Measurements from ENCODE around the gene THUMPD1. TPM values are rescaled to one million over a fixed set of nuclear protein-coding genes. Genes with fewer than 3 reads are reported as not detected.
"Not testable (repeated sequence)": the region's sequence is repeated elsewhere in the genome, so short reads cannot be mapped to it uniquely, and the experiment has no call there.

Gene THUMPD1
- total and polyA plus RNA-seq, 9 donors = 18.2 to 45.5 (median 36.8) TPM

DNA sequence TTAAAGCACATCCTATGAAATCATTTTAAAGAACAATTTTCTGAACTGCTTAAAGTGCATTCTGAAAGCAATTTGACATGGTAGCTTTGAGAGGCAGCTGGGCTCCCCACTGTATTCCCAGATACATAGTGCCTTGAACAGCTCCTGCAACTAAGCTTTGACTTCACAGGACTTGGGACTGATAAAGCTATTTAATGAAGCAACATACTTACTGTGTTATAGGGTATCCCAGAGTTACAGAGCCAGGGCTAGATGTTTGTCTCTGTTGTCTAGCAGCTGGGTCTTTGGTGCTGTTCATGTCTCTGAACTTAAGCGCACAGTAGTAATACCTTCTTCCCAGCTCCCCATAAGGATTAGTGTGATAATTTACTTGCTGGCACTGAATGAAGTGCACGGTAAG is 45.0 kb downstream of the THUMPD1 start:
- intact Hi-C loops (cut with DNase I) = no loop called here
- TF ChIP-seq POLR2A (IDR thresholded peaks at IDR 0.05) (no peak), EP300 (IDR thresholded peaks at IDR 0.05) (no peak)
- TF ChIP-seq, protein P1, sequence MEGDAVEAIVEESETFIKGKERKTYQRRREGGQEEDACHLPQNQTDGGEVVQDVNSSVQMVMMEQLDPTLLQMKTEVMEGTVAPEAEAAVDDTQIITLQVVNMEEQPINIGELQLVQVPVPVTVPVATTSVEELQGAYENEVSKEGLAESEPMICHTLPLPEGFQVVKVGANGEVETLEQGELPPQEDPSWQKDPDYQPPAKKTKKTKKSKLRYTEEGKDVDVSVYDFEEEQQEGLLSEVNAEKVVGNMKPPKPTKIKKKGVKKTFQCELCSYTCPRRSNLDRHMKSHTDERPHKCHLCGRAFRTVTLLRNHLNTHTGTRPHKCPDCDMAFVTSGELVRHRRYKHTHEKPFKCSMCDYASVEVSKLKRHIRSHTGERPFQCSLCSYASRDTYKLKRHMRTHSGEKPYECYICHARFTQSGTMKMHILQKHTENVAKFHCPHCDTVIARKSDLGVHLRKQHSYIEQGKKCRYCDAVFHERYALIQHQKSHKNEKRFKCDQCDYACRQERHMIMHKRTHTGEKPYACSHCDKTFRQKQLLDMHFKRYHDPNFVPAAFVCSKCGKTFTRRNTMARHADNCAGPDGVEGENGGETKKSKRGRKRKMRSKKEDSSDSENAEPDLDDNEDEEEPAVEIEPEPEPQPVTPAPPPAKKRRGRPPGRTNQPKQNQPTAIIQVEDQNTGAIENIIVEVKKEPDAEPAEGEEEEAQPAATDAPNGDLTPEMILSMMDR (IDR thresholded peaks at IDR 0.05) = no peak

DNA sequence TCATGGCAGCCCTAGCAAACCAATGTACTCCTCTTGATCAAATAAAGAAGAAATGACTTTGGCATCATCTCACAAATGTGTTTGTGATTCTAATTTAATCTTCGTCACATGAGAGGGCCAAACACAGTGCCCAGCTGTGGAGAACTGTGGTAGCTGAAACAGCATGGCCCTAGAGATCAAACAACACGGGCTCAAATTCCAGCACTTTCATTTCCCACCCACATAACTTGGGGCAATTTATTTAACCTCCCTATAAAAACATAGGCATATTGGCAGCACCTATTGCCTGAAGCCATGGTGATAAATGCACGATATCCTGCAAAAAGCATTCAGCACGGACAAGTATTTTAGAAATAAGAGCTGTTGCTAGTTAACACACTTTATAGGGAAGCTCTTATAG is 46.6 kb downstream of the THUMPD1 start:
- DNase-seq = no peak
- TF ChIP-seq, protein P1 (IDR thresholded peaks at IDR 0.05) = no peak
- Histone ChIP-seq H3K27ac (no peak overlapping the region), H3K27me3 (no peaks in the 10 kb centered on the region), H3K4me3 (no peak overlapping the region), H3K9me3 (no peaks in the 10 kb centered on the region), H3K4me1 (ENCODE audit: insufficient read depth) (peaks cover 5% of the 10 kb centered on the region), H3K36me3 (no peaks in the 10 kb centered on the region)
- 51 to 75% (median 65%) methylated on average over 4 of the region's 4 CpGs for WGBS, 3 donors
- intact Hi-C loops (cut with DNase I) = no loop called here

More for the DNA sequence above, 45.0 kb downstream of the THUMPD1 start:
- H3K4me1 ChIP-seq (ENCODE audit: insufficient read depth) = no peaks in the 10 kb centered on the region
- DNase-seq = no peak
- no peak overlapping the region for H3K4me3 ChIP-seq
- H3K9me3 ChIP-seq = no peaks in the 10 kb centered on the region
- WGBS, 3 donors = 83 to 92% (median 90%) methylated on average over 2 of the region's 2 CpGs
- H3K27ac ChIP-seq = no peak overlapping the region
- H3K36me3 ChIP-seq = no peaks in the 10 kb centered on the region
- H3K27me3 ChIP-seq = no peaks in the 10 kb centered on the region

DNA sequence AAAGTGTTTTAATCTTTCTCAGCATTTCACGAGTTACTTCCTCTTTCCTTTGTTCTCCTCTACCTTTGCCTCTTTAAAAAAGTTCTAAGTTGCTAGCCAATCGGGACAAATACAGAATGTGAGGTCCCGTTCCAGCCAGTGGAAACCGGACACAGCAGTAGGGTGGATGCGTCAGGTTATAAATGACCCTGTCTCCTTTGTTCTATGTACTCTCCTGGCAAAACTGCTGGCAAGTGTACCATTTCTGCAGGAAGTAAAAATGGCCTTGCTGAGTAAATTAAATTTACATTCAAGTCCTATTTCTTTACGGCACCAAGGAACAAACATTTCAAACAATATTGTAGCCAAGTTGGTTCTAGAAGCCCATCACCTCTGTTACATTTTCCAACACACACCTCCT is 47.5 kb downstream of the THUMPD1 start:
- H3K4me3 ChIP-seq; H3K27ac ChIP-seq; H3K27me3 ChIP-seq; H3K4me1 ChIP-seq (ENCODE audit: insufficient read depth); H3K36me3 ChIP-seq; intact Hi-C loops (cut with DNase I); DNase-seq; H3K9me3 ChIP-seq: not testable (repeated sequence)
- WGBS, 3 donors = 70 to 84% (median 79%) methylated on average over 6 of the region's 6 CpGs

DNA sequence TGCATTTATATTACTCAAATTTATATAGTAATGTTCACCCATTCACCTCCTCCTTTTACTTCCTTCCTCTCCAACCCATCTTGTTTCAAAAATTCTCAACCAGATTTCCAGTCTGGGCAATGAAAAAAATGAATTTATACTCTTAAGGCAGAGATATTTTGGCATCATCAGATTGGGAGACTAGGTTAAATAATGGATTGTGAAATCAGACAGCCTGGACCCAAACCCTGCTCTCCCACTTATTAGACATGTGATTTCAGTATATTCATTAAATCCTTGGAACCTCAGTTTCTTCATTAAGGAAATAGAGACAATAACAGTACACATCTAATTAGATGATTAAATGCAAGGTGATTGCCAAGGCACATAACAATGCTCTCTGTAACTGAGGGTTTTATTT is 52.0 kb downstream of the THUMPD1 start:
- DNase-seq = no peak
- H3K27me3 ChIP-seq = no peaks in the 10 kb centered on the region
- H3K27ac ChIP-seq = no peak overlapping the region
- peaks cover 5% of the 10 kb centered on the region for H3K4me1 ChIP-seq (ENCODE audit: insufficient read depth)
- H3K9me3 ChIP-seq = no peaks in the 10 kb centered on the region
- H3K4me3 ChIP-seq = no peak overlapping the region
- TF ChIP-seq POLR2A (IDR thresholded peaks at IDR 0.05) (no peak), EP300 (IDR thresholded peaks at IDR 0.05) (no peak)
- TF ChIP-seq, protein P1 (IDR thresholded peaks at IDR 0.05) = no peak
- H3K36me3 ChIP-seq = no peaks in the 10 kb centered on the region
- intact Hi-C loops (cut with DNase I) = no loop called here

DNA sequence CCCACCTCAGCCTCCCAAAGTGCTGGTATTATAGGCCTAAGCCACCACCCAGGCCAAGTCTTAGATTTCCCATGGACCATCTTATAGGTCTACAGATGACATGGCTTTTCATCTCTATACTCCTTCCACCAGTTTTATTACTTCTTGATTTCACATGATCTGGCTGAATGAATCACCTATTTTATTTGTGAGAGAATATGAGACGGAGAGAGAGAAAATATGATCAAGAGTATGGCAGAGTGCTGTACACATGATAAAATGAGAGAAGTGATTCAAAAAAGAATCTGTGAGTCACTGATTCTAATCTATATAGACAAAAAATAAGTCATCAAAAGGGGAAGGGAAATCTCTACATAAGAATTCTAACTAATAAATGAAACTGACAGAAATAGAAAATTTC is 57.8 kb downstream of the THUMPD1 start:
- Histone ChIP-seq H3K4me1 (ENCODE audit: insufficient read depth) (peaks cover 17% of the 10 kb centered on the region), H3K4me3 (no peak overlapping the region), H3K36me3 (no peaks in the 10 kb centered on the region), H3K9me3 (no peaks in the 10 kb centered on the region), H3K27me3 (no peaks in the 10 kb centered on the region), H3K27ac (no peak overlapping the region)
- WGBS, 3 donors = 91 to 97% (median 96%) methylated on average over 1 of the region's 1 CpG
- TF ChIP-seq, protein P1 (IDR thresholded peaks at IDR 0.05) = no peak
- TF ChIP-seq EP300 (IDR thresholded peaks at IDR 0.05) = no peak
- no peak for TF ChIP-seq POLR2A (IDR thresholded peaks at IDR 0.05)
- intact Hi-C loops (cut with DNase I) = no loop called here
- DNase-seq = no peak

Small RNAs within 50 kb of the gene (small RNA-seq; reads per million reads assigned to genes)
- not detected for gene RNU6-944P

Other genes starting within 250 kb of the THUMPD1 start
- gene ACSM2B, start 165.5 kb downstream of the THUMPD1 start, total RNA-seq = under 1 TPM in 3 of 7 donors, not detected in 4; 0.33 to 0.95 (median 0.52) TPM
- under 1 TPM; 0.08 to 0.27 TPM for gene ACSM2B, start 165.5 kb downstream of the THUMPD1 start, polyA plus RNA-seq
- 1 to 10 TPM in 6 of 7 donors, under 1 TPM in 1; 0.91 to 2.8 (median 1.8) TPM for gene ACSM1, start 44.1 kb downstream of the THUMPD1 start, total RNA-seq
- gene ACSM1, start 44.1 kb downstream of the THUMPD1 start, polyA plus RNA-seq = 1 to 10 TPM; 1.5 to 5.0 TPM
- 100 to 1,000 TPM in 6 of 7 donors, 10 to 100 TPM in 1; 97.1 to 481 (median 251) TPM for gene ACSM3, start 22.2 kb upstream of the THUMPD1 start, total RNA-seq
- gene ACSM3, start 22.2 kb upstream of the THUMPD1 start, polyA plus RNA-seq = 100 to 1,000 TPM; 237 to 248 TPM
- 10 to 100 TPM in 1 of 7 donors, 1 to 10 TPM in 6; 3.6 to 10.3 (median 6.4) TPM for gene ERI2, start 64.7 kb upstream of the THUMPD1 start, total RNA-seq
- 1 to 10 TPM; 4.1 to 6.7 TPM for gene ERI2, start 64.7 kb upstream of the THUMPD1 start, polyA plus RNA-seq
- gene REXO5, start 64.7 kb upstream of the THUMPD1 start, total RNA-seq = 1 to 10 TPM in 6 of 7 donors, under 1 TPM in 1; 0.73 to 7.6 (median 2.4) TPM
- gene REXO5, start 64.7 kb upstream of the THUMPD1 start, polyA plus RNA-seq = 1 to 10 TPM; 4.0 to 4.8 TPM
- gene DCUN1D3, start 158.5 kb upstream of the THUMPD1 start, total RNA-seq = 10 to 100 TPM in 6 of 7 donors, 1 to 10 TPM in 1; 7.3 to 18.2 (median 14.7) TPM
- gene DCUN1D3, start 158.5 kb upstream of the THUMPD1 start, polyA plus RNA-seq = 1 to 10 TPM; 2.6 to 7.7 TPM
- gene LYRM1, start 159.0 kb upstream of the THUMPD1 start, total RNA-seq = 10 to 100 TPM; 31.6 to 53.4 (median 42.0) TPM
- gene LYRM1, start 159.0 kb upstream of the THUMPD1 start, polyA plus RNA-seq = 10 to 100 TPM; 52.4 to 64.5 TPM

All from ovary (tissue), 9 donors.